ENCODE results near the gene GPBAR1. TPM values are rescaled to one million over a fixed set of nuclear protein-coding genes. Genes with fewer than 3 reads are reported as not detected.

The GPBAR1 gene
- total RNA-seq, 1 donor from 2014 or later, result 0.65 TPM

DNA sequence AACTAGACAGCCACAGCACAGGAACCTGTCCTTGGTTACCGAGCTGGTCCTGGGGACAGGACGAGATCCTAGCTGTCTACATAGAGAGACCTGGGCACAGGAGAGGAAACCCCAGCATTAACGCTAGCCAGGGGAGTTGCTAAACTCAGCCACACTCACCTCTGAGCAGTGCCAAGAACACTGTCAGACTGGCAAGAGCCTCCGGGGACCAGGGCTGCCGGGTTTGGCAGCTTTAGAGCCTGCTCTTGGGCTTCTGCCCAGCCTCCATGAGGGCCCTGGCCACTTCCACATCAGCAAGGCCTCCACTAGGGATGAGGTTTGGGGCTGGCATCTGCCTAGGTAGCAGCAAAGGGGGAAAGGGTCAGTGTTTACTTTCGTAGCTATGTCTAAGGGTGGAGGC lies 24.8 kb downstream of the GPBAR1 start:
- DNase-seq (ENCODE audit: low read depth), result no peak

DNA sequence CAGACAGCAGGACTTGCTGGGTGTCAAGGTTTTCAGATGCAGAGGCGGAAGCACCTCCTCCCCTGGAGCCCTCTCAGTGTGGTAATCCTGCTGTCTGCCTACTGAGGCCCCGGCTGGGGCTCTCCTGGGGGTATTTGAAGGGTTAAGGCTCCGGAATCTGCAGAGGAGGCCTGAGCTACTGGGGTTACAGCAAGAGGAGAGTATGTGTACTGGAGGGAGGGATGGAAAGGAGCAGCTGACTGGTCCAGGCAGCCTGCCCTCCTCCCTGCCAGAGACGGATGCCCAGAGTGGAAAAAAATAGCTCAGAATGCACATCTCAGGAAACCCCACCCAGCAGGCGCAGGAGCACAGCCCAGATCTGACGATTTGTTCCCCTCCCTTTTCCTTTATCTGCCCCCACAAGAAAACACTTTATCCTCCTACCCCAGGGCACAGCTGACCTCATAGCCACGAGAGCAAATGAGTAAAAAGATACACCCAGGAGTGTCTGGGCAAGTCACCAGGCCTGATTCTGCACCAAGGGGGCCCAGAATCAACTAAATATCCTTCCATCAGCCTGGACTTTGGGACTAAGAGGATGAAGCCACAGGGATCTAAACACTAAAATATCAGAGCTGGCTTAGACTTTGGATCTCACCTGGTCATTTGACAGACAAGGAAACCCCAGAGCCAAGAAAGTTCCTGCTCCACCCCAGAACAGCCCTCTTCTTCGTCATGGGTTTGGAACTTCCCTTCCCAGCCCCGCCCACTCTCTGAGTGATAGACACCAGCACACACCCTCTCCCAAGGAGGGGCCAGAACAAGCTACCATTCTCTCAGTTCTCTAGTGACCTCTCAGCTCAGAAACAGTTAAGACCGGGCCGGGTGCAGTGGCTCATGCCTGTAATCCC lies 26.0 kb downstream of the GPBAR1 start:
- DNase-seq (ENCODE audit: low read depth), result peak; percentile 94

DNA sequence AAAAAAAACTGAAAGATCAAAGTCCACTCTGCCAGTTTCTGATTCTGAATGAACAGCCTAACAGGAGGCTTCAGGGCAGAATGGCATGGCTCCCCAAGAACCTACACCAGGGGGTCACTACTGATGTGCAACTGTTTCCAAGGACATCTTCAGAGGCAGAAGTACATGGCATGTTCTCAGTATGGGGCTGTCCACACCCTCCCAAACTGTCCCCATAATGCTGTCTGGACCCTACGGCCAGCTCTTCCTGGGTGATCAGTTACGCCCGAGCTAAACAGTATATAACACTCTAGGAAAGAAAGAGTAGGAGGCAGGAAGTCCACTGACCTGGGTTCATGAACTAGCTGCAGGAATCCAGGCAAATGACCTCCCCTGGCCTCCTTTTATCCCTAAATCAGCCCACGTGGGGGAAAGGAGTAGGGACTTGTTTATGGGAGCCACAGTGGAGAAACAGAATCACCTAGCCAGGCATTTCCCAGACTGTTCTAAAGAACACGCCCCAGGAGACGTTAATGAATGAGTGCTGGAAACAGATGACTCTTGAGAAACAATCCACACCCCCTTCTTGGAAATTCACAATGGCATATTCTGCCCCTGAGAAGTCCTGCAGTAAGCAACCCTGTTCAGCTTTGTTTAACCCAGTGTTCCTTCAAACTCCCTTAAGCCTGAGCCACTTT lies 29.0 kb downstream of the GPBAR1 start:
- DNase-seq (ENCODE audit: low read depth), result peak; percentile 97

DNA sequence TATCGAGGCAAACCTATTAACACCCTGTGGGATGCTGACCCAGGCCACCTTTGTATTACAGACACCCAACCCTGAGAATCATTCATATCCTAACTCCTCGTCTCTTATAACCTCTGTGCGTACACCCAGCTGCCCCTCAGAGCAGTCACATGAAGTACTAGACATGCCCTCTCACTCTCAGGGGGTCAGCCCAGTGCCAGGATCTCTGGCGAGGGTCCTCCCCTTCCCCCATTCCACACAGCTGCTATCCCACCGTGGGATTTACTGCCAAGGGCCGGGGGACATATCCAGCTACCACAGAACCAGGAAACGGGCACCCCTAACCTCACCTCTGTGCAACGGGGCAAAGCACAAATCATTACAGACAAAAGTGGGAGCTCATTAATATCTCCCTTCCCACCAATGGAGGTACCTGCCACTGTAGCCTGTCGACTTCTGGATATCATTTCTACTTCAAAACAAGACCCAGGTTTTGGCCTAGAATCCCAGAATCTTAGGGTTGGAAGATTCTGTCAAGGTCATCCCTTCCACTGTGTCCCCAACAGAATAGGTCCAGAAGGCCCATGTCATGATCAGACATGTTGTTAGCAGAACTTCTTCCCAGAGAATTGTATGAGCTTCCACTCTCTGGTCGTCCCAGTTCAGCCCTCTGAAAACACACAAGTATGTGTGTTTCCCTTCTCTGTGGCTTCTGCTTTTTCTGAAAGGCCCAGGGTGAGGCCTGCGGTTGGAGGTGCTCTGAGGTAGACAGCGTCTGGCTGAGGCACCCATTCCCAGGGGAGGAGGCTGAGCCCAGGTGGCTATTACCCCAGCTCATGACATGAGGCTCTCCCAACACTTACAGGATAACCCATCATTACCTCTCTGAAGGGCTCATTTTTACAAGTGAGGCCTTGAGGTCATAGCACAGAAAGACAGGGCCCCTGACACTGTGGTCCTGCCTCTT lies 29.8 kb downstream of the GPBAR1 start:
- DNase-seq (ENCODE audit: low read depth), result no peak

DNA sequence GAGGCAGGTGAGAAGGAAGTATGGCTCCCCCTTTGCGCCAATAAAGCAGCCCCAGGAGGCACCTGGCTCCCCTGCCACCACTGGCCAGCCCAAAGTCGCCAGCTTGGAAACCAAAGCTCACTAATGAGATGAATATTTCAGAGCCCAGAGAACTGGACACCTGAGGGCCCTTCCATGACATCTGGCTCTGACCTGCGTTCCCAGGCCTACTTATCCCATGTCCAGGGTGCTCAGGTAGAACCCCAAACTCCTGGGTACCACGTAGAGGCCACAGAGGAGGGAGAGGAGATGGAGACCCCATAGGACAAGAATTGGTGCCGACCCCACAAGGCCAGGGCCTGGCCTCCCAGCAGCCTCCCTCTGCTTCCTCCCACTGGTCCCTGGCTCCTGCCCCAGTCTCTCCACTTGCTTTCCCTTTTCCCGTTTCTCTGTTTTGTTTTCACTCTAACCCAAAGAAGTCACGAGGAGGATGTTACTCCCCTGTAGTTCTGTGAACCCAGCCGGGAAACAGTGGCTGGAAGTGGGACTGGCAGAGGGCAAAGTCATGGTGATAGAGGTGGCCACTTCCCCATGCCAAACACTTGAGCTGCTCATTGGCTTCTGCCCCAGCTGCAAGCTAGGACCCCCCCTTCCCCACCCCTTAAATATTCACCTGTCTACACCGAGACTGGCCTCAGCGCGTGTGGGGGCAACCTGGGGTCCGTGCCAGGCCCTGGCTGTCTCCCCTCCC lies 30.7 kb downstream of the GPBAR1 start:
- no peak for DNase-seq (ENCODE audit: low read depth)

DNA sequence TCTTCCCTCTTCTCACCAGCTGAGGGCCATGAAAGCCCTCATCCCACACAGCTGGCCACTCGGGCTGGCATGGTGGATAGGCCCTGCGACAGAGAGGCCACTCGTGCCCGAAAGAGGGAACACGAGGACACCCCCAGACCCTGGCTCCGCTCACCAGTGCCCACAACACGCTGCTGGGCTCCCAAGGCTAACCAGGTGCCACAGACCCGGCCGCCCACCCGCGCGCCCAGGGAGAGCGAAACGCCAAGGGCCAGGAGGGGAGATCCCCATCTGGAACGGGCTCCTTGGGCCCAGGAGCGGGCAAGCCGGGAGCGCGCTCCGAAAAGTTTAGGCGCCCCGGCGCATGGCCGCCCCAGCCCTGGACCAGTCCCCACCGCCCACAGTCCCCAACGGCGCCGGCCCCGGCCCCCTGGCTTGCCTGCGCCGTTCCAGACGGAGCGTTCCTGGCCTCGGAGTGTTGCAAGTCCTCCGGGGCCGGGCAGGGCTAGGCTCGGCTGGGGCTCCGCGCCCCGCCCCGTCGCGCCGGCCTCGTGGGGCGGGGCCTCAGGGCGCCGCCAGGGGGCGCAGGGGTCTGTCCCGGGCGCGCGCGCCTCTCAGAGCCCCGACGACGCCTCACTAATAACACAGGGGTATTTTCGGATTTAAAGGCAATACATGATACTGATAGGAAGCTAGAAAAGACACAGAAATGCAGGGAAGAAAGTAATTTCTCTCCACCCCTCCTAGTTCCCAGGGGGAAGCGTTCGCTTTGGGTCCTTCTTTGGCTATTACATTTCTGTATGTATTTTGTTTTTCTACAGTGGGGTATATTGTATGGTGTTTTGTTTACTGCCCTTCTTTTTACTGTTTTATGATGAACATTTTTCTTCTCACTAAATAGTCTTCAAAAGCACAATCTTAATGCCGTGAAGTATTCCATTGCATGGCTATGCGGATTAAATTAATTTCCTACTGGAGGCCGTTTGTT lies 31.5 kb downstream of the GPBAR1 start, which contains the start of gene TMBIM1:
Gene TMBIM1 (minus strand): TSS at position 456 of the 967 bp plus-strand sequence. CDS start 10,362 bp downstream, outside the sequence.
- DNase-seq (ENCODE audit: low read depth), result peak; percentile 27

DNA sequence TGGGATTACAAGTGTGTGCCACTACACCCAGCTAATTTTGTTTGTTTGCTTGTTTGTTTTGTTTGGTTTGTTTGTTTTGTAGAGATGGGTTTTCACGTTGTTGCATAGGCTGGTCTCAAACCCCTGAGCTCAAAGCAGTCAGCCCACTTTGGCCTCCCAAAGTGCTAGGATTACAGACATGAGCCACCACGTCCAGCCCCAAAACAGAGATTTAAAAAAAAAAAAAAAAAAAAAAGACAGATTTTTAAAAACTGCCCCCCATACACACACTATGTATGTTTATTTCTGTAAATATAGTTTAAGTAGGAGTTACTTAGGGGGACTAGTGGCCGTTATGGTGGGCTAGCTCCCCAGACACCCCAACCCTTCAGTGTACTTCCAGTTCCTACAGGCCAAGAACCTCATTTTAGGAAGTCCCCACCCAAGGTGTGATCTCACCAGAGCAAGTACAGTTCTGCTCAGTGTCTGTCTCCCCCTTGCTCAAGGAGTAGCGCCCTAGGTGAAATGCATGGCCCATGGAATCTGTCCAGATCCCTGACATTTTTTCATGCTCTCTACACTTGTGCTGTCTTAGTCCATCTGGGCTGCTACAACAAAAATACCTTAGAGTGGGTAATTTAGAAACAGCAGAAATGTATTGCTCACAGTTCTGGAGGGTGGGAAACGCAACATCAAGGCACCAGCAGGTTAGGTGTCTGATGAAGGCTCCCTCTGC lies 33.1 kb downstream of the GPBAR1 start:
- no peak for DNase-seq (ENCODE audit: low read depth)

DNA sequence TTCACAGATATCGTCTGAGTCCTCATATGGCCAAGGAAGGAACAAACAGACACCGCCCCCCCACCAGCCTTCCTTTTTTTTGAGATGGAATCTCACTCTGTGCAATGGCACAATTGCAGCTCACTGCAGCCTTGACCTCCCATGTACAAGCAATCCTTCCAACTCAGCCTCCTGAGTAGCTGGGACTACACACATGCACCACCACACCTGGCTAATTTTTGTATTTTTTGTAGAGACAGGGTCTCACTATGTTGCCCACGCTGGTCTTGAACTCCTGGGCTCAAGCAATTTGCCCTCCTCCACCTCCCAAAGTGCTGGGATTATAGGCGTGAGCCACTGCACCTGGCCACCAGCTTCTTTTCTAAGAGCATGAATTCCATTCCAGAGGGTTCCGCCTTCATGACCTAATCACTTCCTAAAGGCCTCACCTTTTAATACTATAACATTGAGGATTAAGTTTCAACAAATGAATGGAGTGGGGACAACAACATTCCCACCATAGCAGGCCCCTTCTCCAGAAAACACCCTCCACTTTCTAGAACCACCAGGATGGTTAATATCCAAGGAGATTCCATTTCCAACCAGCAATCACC lies 33.7 kb downstream of the GPBAR1 start:
- DNase-seq (ENCODE audit: low read depth), result no peak

DNA sequence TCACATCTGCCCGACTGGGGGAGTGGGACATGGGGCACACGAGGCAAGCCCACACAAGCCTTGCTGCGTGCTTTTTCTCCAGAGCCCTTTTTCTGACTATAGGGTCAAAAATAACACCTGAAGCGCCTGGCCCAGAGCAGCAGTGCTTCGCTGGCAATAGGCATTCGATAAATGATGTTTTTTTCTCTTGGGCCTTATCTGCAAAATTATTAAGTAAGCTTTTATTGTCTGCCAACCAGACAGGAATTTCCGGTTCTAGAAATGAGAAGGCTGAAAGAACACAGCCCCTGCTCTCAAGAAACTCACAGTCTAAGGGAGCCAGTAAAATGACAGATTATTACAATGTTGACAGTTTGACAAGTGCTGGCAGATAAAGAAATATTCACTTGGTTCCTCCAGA lies 34.2 kb downstream of the GPBAR1 start:
- DNase-seq (ENCODE audit: low read depth), result peak; percentile 30

DNA sequence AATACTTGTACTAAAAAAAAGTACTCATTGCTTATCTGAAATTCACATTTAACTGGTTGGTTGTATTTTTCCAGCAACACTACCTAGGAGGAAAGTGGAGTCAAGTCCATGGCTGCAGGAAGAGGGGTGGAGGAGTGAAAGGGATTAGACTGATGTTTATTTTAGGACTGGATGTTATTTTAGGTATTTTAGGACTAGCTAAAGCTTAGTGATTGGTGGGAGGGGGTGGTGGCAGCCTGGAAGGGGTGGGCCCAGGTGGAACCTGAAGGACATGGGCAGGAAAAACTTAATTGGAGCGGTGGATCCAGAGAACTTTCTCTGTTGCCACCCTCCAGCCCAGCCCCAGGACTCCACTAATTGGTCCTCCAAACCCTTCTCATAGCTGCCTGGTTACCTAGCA lies 35.4 kb downstream of the GPBAR1 start:
- no peak for DNase-seq (ENCODE audit: low read depth)

DNA sequence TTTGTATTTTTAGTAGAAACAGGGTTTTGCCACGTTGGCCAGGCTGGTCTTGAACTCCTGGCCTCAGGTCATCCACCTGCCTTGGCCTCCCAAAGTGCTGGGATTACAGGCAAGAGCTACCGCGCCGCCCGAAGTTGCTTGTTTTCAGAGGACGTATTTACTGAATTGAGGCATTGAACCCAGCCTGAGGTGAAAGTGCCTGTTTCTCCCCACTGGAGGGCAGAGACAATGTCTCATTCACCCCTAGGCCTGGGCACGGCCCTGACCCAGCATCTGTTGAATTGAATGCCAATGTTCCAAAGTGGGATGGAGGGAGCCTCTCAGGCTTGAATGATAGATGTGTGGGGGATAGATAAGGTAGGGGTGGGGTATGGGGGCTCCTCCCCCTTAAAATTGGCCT lies 36.0 kb downstream of the GPBAR1 start:
- DNase-seq (ENCODE audit: low read depth), result no peak

DNA sequence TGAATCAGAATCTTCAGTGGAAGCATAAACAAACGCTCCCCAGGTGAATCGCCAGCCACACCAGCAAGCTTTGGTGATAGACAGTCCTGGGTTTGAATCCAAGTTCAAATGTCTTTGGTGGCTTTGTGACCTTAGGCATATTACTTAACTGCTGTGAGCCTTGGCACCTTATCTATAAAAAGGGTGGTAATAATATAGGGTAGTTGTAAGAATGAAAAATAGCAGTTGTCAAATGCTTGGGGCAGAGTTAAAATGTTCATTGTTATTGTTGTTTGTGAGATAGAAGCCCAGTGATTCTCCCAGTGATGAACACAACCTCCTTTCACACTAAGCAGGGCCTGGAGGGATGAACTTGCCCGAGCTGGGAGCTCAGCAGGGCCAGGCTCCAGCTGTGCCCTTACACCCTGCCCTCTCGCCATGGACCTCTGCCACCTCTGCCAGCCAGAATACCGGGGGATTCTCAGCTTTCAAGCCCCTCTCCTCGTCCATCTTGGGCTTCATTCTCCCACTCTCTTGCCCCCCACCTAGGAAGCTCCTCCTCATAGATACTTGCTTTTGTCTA lies 37.6 kb downstream of the GPBAR1 start:
- no peak for DNase-seq (ENCODE audit: low read depth)

DNA sequence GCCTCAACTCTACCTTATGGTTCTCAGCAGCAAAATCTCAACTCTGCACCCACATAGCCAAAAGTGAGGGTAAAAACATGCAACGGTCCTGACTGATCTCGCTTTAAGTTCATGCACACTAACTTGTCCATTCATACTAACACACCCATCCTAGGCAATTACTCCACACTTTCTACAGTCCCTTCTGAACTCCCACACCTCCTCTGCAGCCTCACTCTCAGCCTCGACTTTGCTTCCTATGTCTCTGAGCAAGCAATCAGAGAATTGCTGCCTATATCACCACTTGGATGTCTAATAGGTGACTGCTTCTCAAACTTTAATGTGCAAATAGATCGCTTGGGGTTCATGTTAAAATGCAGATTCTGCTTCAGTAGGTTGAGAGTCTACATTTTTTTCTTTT lies 39.3 kb downstream of the GPBAR1 start:
- no peak for DNase-seq (ENCODE audit: low read depth)

DNA sequence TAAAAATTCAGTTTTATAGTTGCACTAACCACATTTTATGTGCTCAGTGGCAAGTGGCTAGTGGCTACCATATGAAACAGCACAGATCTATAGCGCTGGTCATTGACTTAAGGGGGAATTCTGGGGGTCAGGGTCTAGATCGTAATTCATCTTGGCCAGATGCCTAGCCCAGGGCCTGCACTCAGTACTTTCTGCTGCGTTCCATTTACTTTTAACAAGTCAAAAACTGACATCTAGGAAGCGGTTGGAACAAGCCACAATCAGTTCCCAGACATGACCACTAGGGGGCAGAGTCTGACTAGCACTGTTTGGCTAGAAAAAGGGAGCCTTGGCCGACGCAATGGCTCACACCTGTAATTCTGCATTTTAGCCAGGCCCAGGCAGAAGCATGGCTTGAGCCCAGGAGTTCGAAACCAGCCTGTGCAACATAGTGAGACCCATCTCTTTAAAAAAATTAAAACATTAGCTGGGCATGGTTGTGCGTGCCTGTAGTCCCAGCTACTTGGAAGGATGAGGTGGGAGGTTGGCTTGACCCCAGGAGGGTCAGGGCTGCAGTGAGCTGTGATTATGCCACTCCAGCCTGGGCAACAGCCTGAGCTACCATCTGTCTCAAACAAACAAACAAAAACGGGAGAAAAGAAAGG lies 40.5 kb downstream of the GPBAR1 start:
- DNase-seq (ENCODE audit: low read depth), result peak; percentile 79

DNA sequence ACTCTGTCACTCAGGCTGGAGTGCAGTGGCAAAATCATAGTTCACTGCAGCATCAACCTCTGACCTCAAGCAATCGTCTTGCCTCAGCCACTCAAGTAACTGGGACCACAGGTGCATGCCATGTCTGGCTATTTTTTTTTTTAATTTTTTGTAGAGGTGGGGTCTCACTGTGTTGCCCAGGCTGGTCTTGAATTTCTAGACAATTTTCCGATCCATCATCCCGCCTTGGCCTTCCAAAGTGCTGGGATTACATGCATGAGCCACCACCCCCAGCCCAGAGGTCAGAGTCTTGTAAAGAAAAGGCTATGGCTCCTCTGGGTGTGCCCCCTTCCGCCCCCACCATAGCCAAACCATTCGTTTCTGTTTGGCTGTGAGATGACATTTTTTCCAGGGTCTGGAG lies 44.6 kb downstream of the GPBAR1 start:
- no peak for DNase-seq (ENCODE audit: low read depth)

DNA sequence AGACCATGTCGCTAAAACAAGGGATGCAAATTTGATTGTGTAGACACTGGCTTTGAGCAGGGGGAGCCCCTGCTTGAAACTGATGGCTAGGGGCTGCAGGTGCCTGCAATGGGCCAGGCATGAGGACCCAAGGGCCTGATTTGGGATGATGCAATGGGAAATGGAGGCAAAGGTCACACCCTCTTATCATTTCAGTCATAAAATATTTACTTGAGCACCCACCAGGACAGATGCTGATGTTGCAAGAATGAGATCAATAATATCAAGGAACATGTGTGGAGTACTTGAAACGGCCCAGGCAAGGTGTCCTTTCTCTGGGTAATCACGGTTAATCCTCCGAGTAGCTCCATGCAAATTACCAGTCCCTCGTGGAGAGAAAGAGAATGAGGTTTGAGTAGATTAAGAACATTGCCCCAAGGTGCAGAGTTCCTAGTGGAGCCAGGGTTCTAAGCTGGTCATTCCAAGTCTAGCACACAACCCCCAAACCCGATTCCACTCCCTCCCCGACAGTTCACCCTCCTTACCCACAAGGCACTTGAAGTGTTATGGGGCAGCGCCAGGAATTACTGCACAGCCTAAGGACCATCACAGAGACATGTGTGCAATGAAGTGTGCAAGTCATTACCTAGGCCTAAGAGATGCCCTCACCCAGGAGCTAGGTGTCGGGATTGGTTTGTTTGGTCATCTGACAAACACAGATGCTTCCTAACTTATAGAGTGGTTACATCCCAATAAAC lies 45.5 kb downstream of the GPBAR1 start:
- no peak for DNase-seq (ENCODE audit: low read depth)

DNA sequence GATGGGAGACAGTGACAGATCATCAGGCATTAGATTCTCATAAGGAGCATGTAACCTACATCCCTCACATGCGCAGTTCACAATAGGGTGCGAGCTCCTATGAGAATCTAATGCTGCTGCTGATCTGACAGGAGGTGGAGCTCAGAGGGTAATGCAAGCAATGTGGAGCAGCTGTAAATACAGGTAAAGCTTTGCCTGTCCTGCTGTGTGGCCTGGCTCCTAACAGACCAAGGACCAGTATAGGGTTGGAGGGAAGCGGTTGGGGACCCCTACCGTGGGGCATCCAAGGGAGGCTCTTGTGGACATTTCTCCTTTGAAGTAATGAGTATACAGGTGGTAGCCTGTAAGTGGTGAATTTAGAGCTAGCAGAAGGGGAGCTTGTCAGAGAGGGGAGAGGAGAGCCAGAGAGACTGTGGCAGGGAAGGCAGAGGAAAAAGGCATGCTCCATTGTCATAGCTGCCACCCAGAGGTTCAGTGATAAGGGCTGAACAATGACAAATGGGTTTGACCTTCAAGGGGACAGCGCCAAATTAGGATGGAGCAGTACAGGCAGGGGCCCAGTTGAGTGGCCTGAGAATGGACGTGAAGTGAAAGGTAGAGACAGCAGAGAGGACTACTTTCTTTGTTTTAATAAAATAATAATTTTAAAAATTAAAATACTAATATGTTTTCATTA lies 46.7 kb downstream of the GPBAR1 start:
- no peak for DNase-seq (ENCODE audit: low read depth)

All from renal cortical epithelial cell (primary cell).